Thoracic aorta (tissue), 2 donors: ENCODE data around the gene RUSC1. TPM values are rescaled to one million over a fixed set of nuclear protein-coding genes. Genes with fewer than 3 reads are reported as not detected.

Experiments
- ATAC-seq: fragments of 150-250 bp; one replicate; pipeline ENCODE4 v1.8.0; 2017; ENCODE audit warnings: low read depth; ENCODE audit not compliant: insufficient number of reproducible peaks, low FRiP score
- DNase-seq: peaks from one replicate; pipeline ENCODE4 v3.0.0-alpha.2; 2020; ENCODE audit warnings: low spot score
- H3K27ac ChIP-seq, 2 donors: fragments of 200-600 bp; sonication (generic); 1 replicate in 1 of 2; 2 replicates in 1 of 2; pipeline ENCODE4 v1.5.1; 2016; ENCODE audit warnings: mild to moderate bottlenecking in 2 of 2, moderate library complexity in 2 of 2
- H3K27me3 ChIP-seq: fragments of 200-600 bp; sonication (generic); replicated peaks from 2 replicates; pipeline ENCODE4 v1.6.0; 2016; ENCODE audit warnings: mild to moderate bottlenecking; ENCODE audit not compliant: insufficient read depth
- H3K36me3 ChIP-seq: fragments of 200-600 bp; sonication (generic); one replicate; pipeline ENCODE4 v1.5.1; 2016
- H3K4me1 ChIP-seq, 2 donors: fragments of 200-600 bp; sonication (generic); 1 replicate in 1 of 2; 2 replicates in 1 of 2; pipeline versions ENCODE4 v1.5.1 to v1.6.0; 2016; ENCODE audit warnings: low read depth in 2 of 2, mild to moderate bottlenecking in 1 of 2; ENCODE audit not compliant: control insufficient read depth in 1 of 2
- H3K4me3 ChIP-seq: fragments of 200-600 bp; sonication (generic); 2 replicates; pipeline ENCODE4 v1.5.1; 2016; ENCODE audit warnings: mild to moderate bottlenecking
- H3K9me3 ChIP-seq: fragments of 200-600 bp; sonication (generic); 2 replicates; pipeline ENCODE4 v1.5.1; 2016
- total RNA-seq, 2 donors: library from RNA; depleted of rRNA; stranded (reverse); fragments of >200 nt; gene quantifications; one replicate each; pipeline versions ENCODE4 v1.1.0 to v1.2.3, GENCODE V29; 2016
- TF ChIP-seq, protein P1 (sequence below): fragments of 200-600 bp; sonication (generic); IDR thresholded peaks from one replicate; pipeline ENCODE4 v1.5.1; 2019; ENCODE audit warnings: antibody characterized with exemption

RUSC1 gene
- total RNA-seq, 2 donors from 2014 or later, result 38.7 to 61.3 TPM

DNA sequence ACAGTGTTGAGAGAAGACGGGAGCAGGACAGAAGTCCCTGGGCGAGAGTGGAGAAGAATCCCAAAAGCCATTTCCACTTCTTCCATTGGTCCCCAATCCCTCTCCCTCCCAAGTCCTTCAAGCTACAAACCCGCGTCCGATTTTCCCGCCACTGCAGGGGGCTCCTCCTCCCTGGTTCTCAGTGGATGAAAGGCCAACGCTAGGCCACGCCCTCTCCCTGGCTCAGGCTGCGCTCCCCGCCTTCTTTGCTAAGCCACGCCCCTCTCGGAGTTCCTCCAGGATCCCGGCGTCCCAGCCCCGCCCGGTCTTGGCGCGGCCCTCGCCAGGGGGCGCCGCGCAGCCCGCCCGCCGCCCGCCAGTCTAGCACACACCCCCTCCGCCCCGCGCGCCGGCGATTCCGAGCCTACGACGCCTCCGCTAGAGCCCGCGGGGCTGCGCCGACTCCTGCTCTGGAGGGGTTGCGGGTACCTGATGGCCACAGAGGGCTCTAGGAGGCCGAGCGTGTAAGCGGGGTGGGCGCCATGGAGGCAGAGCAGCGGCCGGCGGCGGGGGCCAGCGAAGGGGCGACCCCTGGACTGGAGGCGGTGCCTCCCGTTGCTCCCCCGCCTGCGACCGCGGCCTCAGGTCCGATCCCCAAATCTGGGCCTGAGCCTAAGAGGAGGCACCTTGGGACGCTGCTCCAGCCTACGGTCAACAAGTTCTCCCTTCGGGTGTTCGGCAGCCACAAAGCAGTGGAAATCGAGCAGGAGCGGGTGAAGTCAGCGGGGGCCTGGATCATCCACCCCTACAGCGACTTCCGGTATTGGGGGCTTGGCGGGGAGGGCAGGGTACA lies 43.4 kb upstream of the RUSC1 start, which contains the start of gene HCN3:
Gene HCN3, plus strand, starts transcription at position 394 of the 832 bp plus-strand sequence. Its CDS starts 128 bp downstream, at position 522.
- Histone ChIP-seq H3K4me1 (peaks cover 13 to 24% of the 10 kb centered on the region in 2 donors), H3K27me3 (no peaks in the 10 kb centered on the region), H3K9me3 (no peaks in the 10 kb centered on the region), H3K4me3 (peak within 1 kb of the TSS; percentile 89), H3K27ac (peak within 1 kb of the TSS; percentile 48 to 52), H3K36me3 (no peaks in the 10 kb centered on the region)
- ATAC-seq, result peak; percentile 95
- DNase-seq, result peak; percentile 89
- TF ChIP-seq, protein P1, sequence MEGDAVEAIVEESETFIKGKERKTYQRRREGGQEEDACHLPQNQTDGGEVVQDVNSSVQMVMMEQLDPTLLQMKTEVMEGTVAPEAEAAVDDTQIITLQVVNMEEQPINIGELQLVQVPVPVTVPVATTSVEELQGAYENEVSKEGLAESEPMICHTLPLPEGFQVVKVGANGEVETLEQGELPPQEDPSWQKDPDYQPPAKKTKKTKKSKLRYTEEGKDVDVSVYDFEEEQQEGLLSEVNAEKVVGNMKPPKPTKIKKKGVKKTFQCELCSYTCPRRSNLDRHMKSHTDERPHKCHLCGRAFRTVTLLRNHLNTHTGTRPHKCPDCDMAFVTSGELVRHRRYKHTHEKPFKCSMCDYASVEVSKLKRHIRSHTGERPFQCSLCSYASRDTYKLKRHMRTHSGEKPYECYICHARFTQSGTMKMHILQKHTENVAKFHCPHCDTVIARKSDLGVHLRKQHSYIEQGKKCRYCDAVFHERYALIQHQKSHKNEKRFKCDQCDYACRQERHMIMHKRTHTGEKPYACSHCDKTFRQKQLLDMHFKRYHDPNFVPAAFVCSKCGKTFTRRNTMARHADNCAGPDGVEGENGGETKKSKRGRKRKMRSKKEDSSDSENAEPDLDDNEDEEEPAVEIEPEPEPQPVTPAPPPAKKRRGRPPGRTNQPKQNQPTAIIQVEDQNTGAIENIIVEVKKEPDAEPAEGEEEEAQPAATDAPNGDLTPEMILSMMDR, result peak; percentile 56

DNA sequence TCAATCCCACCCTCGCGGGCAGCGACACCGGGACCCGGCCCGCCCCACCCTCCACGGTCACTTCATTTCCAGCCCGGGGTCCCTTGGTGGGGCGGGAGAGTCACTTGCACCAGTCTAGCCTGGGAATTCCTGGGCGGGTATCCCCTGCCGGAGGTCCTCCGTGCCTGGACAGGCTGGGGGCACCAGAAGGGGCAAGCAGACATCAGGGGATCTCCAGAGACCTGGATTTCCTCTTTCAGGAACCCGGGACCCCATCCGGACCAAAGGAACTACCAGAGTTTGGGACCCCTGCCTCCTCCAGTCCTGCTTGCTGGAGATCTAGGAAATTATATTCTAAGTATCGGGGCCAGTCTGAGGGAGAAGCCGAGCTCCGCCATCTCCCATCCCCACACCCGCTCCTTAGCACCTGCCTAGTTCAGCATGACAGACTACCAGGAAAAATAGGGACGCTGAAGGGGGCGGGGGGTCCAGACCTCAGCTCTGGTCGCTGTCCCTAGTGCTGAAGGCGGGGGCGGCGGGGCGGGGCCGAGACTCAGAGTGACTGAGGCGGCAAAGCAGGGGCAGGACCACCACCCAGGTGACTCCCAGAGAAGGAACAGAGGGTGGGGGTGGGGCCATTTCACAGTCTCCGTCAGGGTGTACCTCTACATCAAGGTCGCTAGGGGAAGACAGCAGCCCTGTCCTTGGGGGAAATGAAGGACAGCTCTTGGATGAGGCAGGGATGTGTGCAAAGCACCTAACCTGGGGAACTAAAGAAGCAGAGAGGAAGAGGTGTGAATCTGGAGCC lies 42.6 kb upstream of the RUSC1 start:
- H3K36me3 ChIP-seq, result no peaks in the 10 kb centered on the region
- H3K4me3 ChIP-seq, result peak overlapping the region; percentile 89
- TF ChIP-seq, protein P1, result peak; percentile 23
- no peaks in the 10 kb centered on the region for H3K9me3 ChIP-seq
- no peaks in the 10 kb centered on the region for H3K27me3 ChIP-seq
- ATAC-seq (no peak), DNase-seq (no peak)
- peaks cover 11 to 19% of the 10 kb centered on the region in 2 donors for H3K4me1 ChIP-seq
- H3K27ac ChIP-seq, result peak overlapping the region; percentile 48 to 52

DNA sequence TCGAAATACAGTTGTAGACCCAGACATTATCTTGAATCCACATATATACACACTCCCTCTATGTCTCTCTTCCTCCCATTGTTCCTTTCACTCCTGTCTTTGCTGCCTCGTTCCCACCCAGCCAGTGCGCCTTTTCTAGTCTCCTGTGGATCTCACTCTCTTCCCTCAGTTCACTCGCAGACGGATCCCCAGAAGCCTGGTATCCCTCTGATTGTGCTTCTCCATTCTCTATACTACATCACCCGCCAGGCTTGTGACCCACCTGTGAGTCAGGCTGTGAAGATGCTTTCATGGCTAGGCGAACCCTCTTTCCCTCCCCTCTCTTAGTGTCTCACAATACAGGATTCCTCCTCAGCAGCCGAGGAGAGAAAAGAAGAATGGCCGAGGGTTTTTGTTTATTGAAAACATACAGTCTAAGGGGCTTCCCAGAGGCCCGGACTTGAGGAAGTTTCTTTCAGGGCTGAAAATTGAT lies 42.0 kb upstream of the RUSC1 start:
- Histone ChIP-seq H3K27me3 (no peaks in the 10 kb centered on the region), H3K36me3 (no peaks in the 10 kb centered on the region), H3K4me3 (no peak overlapping the region), H3K4me1 (peaks cover 11 to 18% of the 10 kb centered on the region in 2 donors), H3K9me3 (no peaks in the 10 kb centered on the region), H3K27ac (no peak overlapping the region)
- TF ChIP-seq, protein P1, result no peak
- ATAC-seq (no peak), DNase-seq (no peak)

DNA sequence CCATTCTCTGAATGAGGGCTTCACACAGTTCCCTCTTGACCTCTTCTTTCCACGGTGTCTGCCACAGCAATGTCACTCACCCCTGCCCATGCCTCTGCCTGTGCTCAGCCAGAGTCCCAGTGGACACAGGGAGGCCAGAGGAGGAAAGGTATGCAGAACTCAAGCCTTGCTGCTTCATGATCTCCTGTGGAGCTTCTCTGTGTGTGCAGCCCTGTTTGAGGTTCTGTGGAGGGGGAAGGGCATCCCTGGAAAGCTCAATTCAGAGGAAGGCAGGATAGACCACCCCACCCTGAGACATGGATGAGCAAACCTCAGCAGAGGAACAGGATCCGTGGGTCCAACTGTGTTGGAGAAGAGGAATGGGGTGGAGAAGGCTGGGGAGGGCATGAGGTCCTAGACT lies 41.4 kb upstream of the RUSC1 start:
- Histone ChIP-seq H3K27me3 (no peaks in the 10 kb centered on the region), H3K36me3 (no peaks in the 10 kb centered on the region), H3K27ac (no peak overlapping the region), H3K4me3 (no peak overlapping the region), H3K9me3 (no peaks in the 10 kb centered on the region), H3K4me1 (peaks cover 11 to 14% of the 10 kb centered on the region in 2 donors)
- DNase-seq, result no peak
- TF ChIP-seq, protein P1, result no peak
- ATAC-seq, result no peak
